Activated naive CD8-positive, alpha-beta T cell treated with anti-CD3 and anti-CD28 coated beads, Interleukin-2, amount 10 ng/mL, durations not matched to agents 7 days and 5 days (primary cell): ENCODE results near the gene KDM3A. TPM values are rescaled to one million over a fixed set of nuclear protein-coding genes. Genes with fewer than 3 reads are reported as not detected.

ENCODE experiments used
- ATAC-seq: fragments of 150-1000 bp; cut with Tn5 transposase; one replicate; pipeline ENCODE4 v1.10.0; 2021; ENCODE audit warnings: low read depth, moderate library complexity
- POLR2A ChIA-PET: fragments of 350-600 bp; sonication (Branson Sonifier 250); formaldehyde crosslinking; loops from one replicate; lab custom pipeline; 2021; ENCODE audit warnings: antibody characterized with exemption; lab: Charles Lee
- DNase-seq: peaks from one replicate; pipeline ENCODE4 v3.0.0; 2021
- H3K27ac Mint-ChIP-seq: one replicate; pipeline ENCODE4 v1.8.0; 2022; ENCODE audit warnings: mild to moderate bottlenecking, mixed read lengths
- H3K27me3 Mint-ChIP-seq: one replicate; pipeline ENCODE4 v1.8.0; 2022; ENCODE audit warnings: mild to moderate bottlenecking, moderate library complexity, mixed read lengths
- H3K36me3 Mint-ChIP-seq: one replicate; pipeline ENCODE4 v1.8.0; 2021; ENCODE audit warnings: mild to moderate bottlenecking, mixed read lengths
- H3K4me1 Mint-ChIP-seq: one replicate; pipeline ENCODE4 v1.8.0; 2021; ENCODE audit warnings: mixed read lengths
- H3K4me3 Mint-ChIP-seq: one replicate; pipeline ENCODE4 v1.8.0; 2022; ENCODE audit warnings: mild to moderate bottlenecking, moderate library complexity, mixed read lengths
- H3K9me3 Mint-ChIP-seq: one replicate; pipeline ENCODE4 v1.8.0; 2021; ENCODE audit warnings: mixed read lengths
- total RNA-seq, 2 experiments: library from RNA; stranded (reverse); gene quantifications; one replicate each; pipeline ENCODE4 v1.2.3, GENCODE V29; 2021

KDM3A gene
- total RNA-seq, 2 experiments from 2014 or later: 94.7 to 106 TPM

- no peaks in the 10 kb centered on the region for H3K36me3 Mint-ChIP-seq
- no peak for ATAC-seq
- H3K27ac Mint-ChIP-seq: no peak overlapping the region
- DNase-seq: no peak
- peaks cover 22% of the 10 kb centered on the region for H3K27me3 Mint-ChIP-seq
- H3K9me3 Mint-ChIP-seq: peaks cover 2% of the 10 kb centered on the region
- peaks cover 6% of the 10 kb centered on the region for H3K4me1 Mint-ChIP-seq
- POLR2A ChIA-PET: no interaction called here
- no peak overlapping the region for H3K4me3 Mint-ChIP-seq
Observed at GRCh38 chr2:86414996-86415395, 26.2 kb upstream of the KDM3A start.

GRCh38 chr2:86416146-86416545 lies 25.0 kb upstream of the KDM3A start:
- H3K27me3 Mint-ChIP-seq: peaks cover 26% of the 10 kb centered on the region
- ATAC-seq (no peak), DNase-seq (no peak)
- H3K4me3 Mint-ChIP-seq: no peak overlapping the region
- H3K36me3 Mint-ChIP-seq: peaks cover 1% of the 10 kb centered on the region
- H3K9me3 Mint-ChIP-seq: peaks cover 2% of the 10 kb centered on the region
- POLR2A ChIA-PET: no interaction called here
- H3K4me1 Mint-ChIP-seq: peaks cover 6% of the 10 kb centered on the region
- H3K27ac Mint-ChIP-seq: no peak overlapping the region

- no peak overlapping the region for H3K4me3 Mint-ChIP-seq
- POLR2A ChIA-PET: no interaction called here
- peaks cover 6% of the 10 kb centered on the region for H3K4me1 Mint-ChIP-seq
- DNase-seq (no peak), ATAC-seq (no peak)
- no peaks in the 10 kb centered on the region for H3K9me3 Mint-ChIP-seq
- peaks cover 2% of the 10 kb centered on the region for H3K36me3 Mint-ChIP-seq
- no peak overlapping the region for H3K27ac Mint-ChIP-seq
- H3K27me3 Mint-ChIP-seq: peaks cover 26% of the 10 kb centered on the region
Observed at GRCh38 chr2:86417961-86418360, 23.2 kb upstream of the KDM3A start.

GRCh38 chr2:86420913-86421312 lies 20.3 kb upstream of the KDM3A start:
- H3K27me3 Mint-ChIP-seq: peaks cover 26% of the 10 kb centered on the region

GRCh38 chr2:86426271-86426670 lies 14.9 kb upstream of the KDM3A start:
- Mint-ChIP-seq H3K36me3 (no peaks in the 10 kb centered on the region), H3K9me3 (peaks cover 8% of the 10 kb centered on the region), H3K4me1 (no peaks in the 10 kb centered on the region), H3K27me3 (peaks cover 28% of the 10 kb centered on the region), H3K27ac (no peak overlapping the region), H3K4me3 (no peak overlapping the region)
- POLR2A ChIA-PET: no interaction called here
- ATAC-seq (no peak), DNase-seq (no peak)

More at GRCh38 chr2:86420913-86421312, 20.3 kb upstream of the KDM3A start:
- ATAC-seq (no peak), DNase-seq (no peak)
- no peak overlapping the region for H3K4me3 Mint-ChIP-seq
- no peaks in the 10 kb centered on the region for H3K9me3 Mint-ChIP-seq
- POLR2A ChIA-PET: no interaction called here
- H3K4me1 Mint-ChIP-seq: peaks cover 2% of the 10 kb centered on the region
- H3K36me3 Mint-ChIP-seq: peaks cover 2% of the 10 kb centered on the region
- no peak overlapping the region for H3K27ac Mint-ChIP-seq

GRCh38 chr2:86429335-86429734 lies 11.8 kb upstream of the KDM3A start:
- ATAC-seq (no peak), DNase-seq (no peak)
- H3K27ac Mint-ChIP-seq: no peak overlapping the region
- H3K4me3 Mint-ChIP-seq: no peak overlapping the region
- H3K4me1 Mint-ChIP-seq: no peaks in the 10 kb centered on the region
- H3K36me3 Mint-ChIP-seq: no peaks in the 10 kb centered on the region
- peaks cover 29% of the 10 kb centered on the region for H3K27me3 Mint-ChIP-seq
- POLR2A ChIA-PET: no interaction called here
- peaks cover 10% of the 10 kb centered on the region for H3K9me3 Mint-ChIP-seq

- Mint-ChIP-seq H3K4me1 (no peaks in the 10 kb centered on the region), H3K9me3 (peaks cover 10% of the 10 kb centered on the region), H3K4me3 (no peak overlapping the region), H3K27ac (no peak overlapping the region), H3K27me3 (peaks cover 19% of the 10 kb centered on the region), H3K36me3 (no peaks in the 10 kb centered on the region)
- POLR2A ChIA-PET: no interaction called here
- ATAC-seq (no peak), DNase-seq (no peak)
Observed at GRCh38 chr2:86430368-86430767, 10.8 kb upstream of the KDM3A start.

- peaks cover 8% of the 10 kb centered on the region for H3K27me3 Mint-ChIP-seq
- ATAC-seq: no peak
- peaks cover 11% of the 10 kb centered on the region for H3K9me3 Mint-ChIP-seq
- H3K36me3 Mint-ChIP-seq: peaks cover 3% of the 10 kb centered on the region
- H3K27ac Mint-ChIP-seq: no peak overlapping the region
- H3K4me1 Mint-ChIP-seq: no peaks in the 10 kb centered on the region
- no peak overlapping the region for H3K4me3 Mint-ChIP-seq
- DNase-seq: no peak
- POLR2A ChIA-PET: no interaction called here
Observed at GRCh38 chr2:86433137-86433536, 8.0 kb upstream of the KDM3A start.

GRCh38 chr2:86434290-86434689 lies 6.9 kb upstream of the KDM3A start:
- Mint-ChIP-seq H3K4me1 (no peaks in the 10 kb centered on the region), H3K27me3 (peaks cover 8% of the 10 kb centered on the region), H3K27ac (no peak overlapping the region), H3K4me3 (no peak overlapping the region), H3K9me3 (peaks cover 11% of the 10 kb centered on the region), H3K36me3 (peaks cover 4% of the 10 kb centered on the region)
- POLR2A ChIA-PET: no interaction called here
- ATAC-seq (no peak), DNase-seq (no peak)

GRCh38 chr2:86435531-86435930 lies 5.6 kb upstream of the KDM3A start:
- H3K4me3 Mint-ChIP-seq: no peak overlapping the region
- H3K27me3 Mint-ChIP-seq: peaks cover 8% of the 10 kb centered on the region
- ATAC-seq: no peak
- POLR2A ChIA-PET: no interaction called here
- H3K36me3 Mint-ChIP-seq: peaks cover 12% of the 10 kb centered on the region
- peaks cover 12% of the 10 kb centered on the region for H3K9me3 Mint-ChIP-seq
- H3K4me1 Mint-ChIP-seq: peaks cover 3% of the 10 kb centered on the region
- DNase-seq: no peak
- H3K27ac Mint-ChIP-seq: no peak overlapping the region

- Mint-ChIP-seq H3K4me3 (no peak overlapping the region), H3K36me3 (peaks cover 15% of the 10 kb centered on the region), H3K9me3 (peaks cover 12% of the 10 kb centered on the region), H3K27me3 (peaks cover 8% of the 10 kb centered on the region), H3K27ac (no peak overlapping the region), H3K4me1 (peaks cover 7% of the 10 kb centered on the region)
- DNase-seq (no peak), ATAC-seq (no peak)
- POLR2A ChIA-PET: no interaction called here
Observed at GRCh38 chr2:86436328-86436727, 4.8 kb upstream of the KDM3A start.

GRCh38 chr2:86439879-86440630 lies 1.1 kb upstream of the KDM3A start:
- DNase-seq: no peak
- Mint-ChIP-seq H3K27ac (peak overlapping the region; percentile 97), H3K27me3 (no peaks in the 10 kb centered on the region), H3K4me3 (peak overlapping the region; percentile 94), H3K4me1 (peaks cover 29% of the 10 kb centered on the region), H3K9me3 (peaks cover 10% of the 10 kb centered on the region), H3K36me3 (peaks cover 36% of the 10 kb centered on the region)
- ATAC-seq: no peak
- POLR2A ChIA-PET: interaction anchor here (1.0 to 3.9 kb wide), 13 partner anchors 16 to 901 kb away, joined by 3 to 17 read pairs (median 14); partner anchors contain the start of genes CD8A, IMMT, MAT2A and MRPL35

- H3K36me3 Mint-ChIP-seq: peaks cover 43% of the 10 kb centered on the region
- ATAC-seq (no peak), DNase-seq (no peak)
- H3K4me1 Mint-ChIP-seq: peaks cover 36% of the 10 kb centered on the region
- H3K27me3 Mint-ChIP-seq: no peaks in the 10 kb centered on the region
- H3K27ac Mint-ChIP-seq: peak overlapping the region; percentile 97
- H3K4me3 Mint-ChIP-seq: peak overlapping the region; percentile 94
- H3K9me3 Mint-ChIP-seq: peaks cover 10% of the 10 kb centered on the region
- POLR2A ChIA-PET: interaction anchor here (0.6 to 3.9 kb wide), 31 partner anchors 10 to 903 kb away, joined by 3 to 17 read pairs (median 5); partner anchors contain the start of genes CD8A, IMMT, MAT2A and MRPL35
Observed at GRCh38 chr2:86441392-86441881, 266 bp downstream of the KDM3A start.
